ENCODE data around the gene ZNF407. TPM values are rescaled to one million over a fixed set of nuclear protein-coding genes. Genes with fewer than 3 reads are reported as not detected.

Gene ZNF407
- total RNA-seq, 3 donors from 2014 or later: 13.1 to 13.8 (median 13.4) TPM

- Mint-ChIP-seq H3K4me1 (ENCODE audit: low read depth) (no peaks in the 10 kb centered on the region), H3K36me3 (ENCODE audit: insufficient read depth) (peaks cover 18% of the 10 kb centered on the region), H3K27me3 (ENCODE audit: low read depth) (no peaks in the 10 kb centered on the region), H3K9me3 (no peaks in the 10 kb centered on the region), H3K4me3 (no peak overlapping the region)
- DNase-seq (no peak), ATAC-seq (no peak)
Observed at GRCh38 chr18:74928194-74928968, 330.7 kb downstream of the ZNF407 start.

- Mint-ChIP-seq H3K36me3 (ENCODE audit: insufficient read depth) (peaks cover 18% of the 10 kb centered on the region), H3K27me3 (ENCODE audit: low read depth) (no peaks in the 10 kb centered on the region), H3K4me3 (no peak overlapping the region), H3K4me1 (ENCODE audit: low read depth) (no peaks in the 10 kb centered on the region), H3K9me3 (no peaks in the 10 kb centered on the region)
- no peak for ATAC-seq
- no peak for DNase-seq
Observed at GRCh38 chr18:74929110-74929509, 331.4 kb downstream of the ZNF407 start.

- Mint-ChIP-seq H3K9me3 (no peaks in the 10 kb centered on the region), H3K36me3 (ENCODE audit: insufficient read depth) (peaks cover 18% of the 10 kb centered on the region), H3K4me3 (no peak overlapping the region), H3K27me3 (ENCODE audit: low read depth) (no peaks in the 10 kb centered on the region), H3K4me1 (ENCODE audit: low read depth) (no peaks in the 10 kb centered on the region)
- no peak for DNase-seq
- ATAC-seq: no peak
Observed at GRCh38 chr18:74930616-74931015, 332.9 kb downstream of the ZNF407 start.

GRCh38 chr18:74933930-74934329 is 336.3 kb downstream of the ZNF407 start:
- H3K27me3 Mint-ChIP-seq (ENCODE audit: low read depth): no peaks in the 10 kb centered on the region
- H3K36me3 Mint-ChIP-seq (ENCODE audit: insufficient read depth): peaks cover 14% of the 10 kb centered on the region
- H3K4me3 Mint-ChIP-seq: no peak overlapping the region
- H3K9me3 Mint-ChIP-seq: no peaks in the 10 kb centered on the region
- DNase-seq: no peak
- no peak for ATAC-seq
- no peaks in the 10 kb centered on the region for H3K4me1 Mint-ChIP-seq (ENCODE audit: low read depth)

- Mint-ChIP-seq H3K27me3 (ENCODE audit: low read depth) (no peaks in the 10 kb centered on the region), H3K9me3 (no peaks in the 10 kb centered on the region), H3K4me1 (ENCODE audit: low read depth) (no peaks in the 10 kb centered on the region), H3K36me3 (ENCODE audit: insufficient read depth) (peaks cover 16% of the 10 kb centered on the region), H3K4me3 (no peak overlapping the region)
- DNase-seq: no peak
- ATAC-seq: no peak
Observed at GRCh38 chr18:74935434-74935833, 337.8 kb downstream of the ZNF407 start.

- DNase-seq: no peak
- peaks cover 2% of the 10 kb centered on the region for H3K4me1 Mint-ChIP-seq (ENCODE audit: low read depth)
Observed at GRCh38 chr18:74936343-74936742, 338.7 kb downstream of the ZNF407 start.

GRCh38 chr18:74937291-74937690 is 339.6 kb downstream of the ZNF407 start:
- DNase-seq: no peak
- Mint-ChIP-seq H3K36me3 (ENCODE audit: insufficient read depth) (peaks cover 10% of the 10 kb centered on the region), H3K9me3 (no peaks in the 10 kb centered on the region), H3K27me3 (ENCODE audit: low read depth) (no peaks in the 10 kb centered on the region), H3K4me1 (ENCODE audit: low read depth) (peaks cover 9% of the 10 kb centered on the region), H3K4me3 (no peak overlapping the region)
- ATAC-seq: no peak

More at GRCh38 chr18:74936343-74936742, 338.7 kb downstream of the ZNF407 start:
- no peak for ATAC-seq
- Mint-ChIP-seq H3K27me3 (ENCODE audit: low read depth) (no peaks in the 10 kb centered on the region), H3K9me3 (no peaks in the 10 kb centered on the region), H3K36me3 (ENCODE audit: insufficient read depth) (peaks cover 12% of the 10 kb centered on the region), H3K4me3 (no peak overlapping the region)

- Mint-ChIP-seq H3K4me1 (ENCODE audit: low read depth) (peaks cover 19% of the 10 kb centered on the region), H3K9me3 (no peaks in the 10 kb centered on the region), H3K4me3 (no peak overlapping the region), H3K36me3 (ENCODE audit: insufficient read depth) (peaks cover 4% of the 10 kb centered on the region), H3K27me3 (ENCODE audit: low read depth) (no peaks in the 10 kb centered on the region)
- DNase-seq (no peak), ATAC-seq (no peak)
Observed at GRCh38 chr18:74940856-74941255, 343.2 kb downstream of the ZNF407 start.

- H3K36me3 Mint-ChIP-seq (ENCODE audit: insufficient read depth): peaks cover 4% of the 10 kb centered on the region
- no peaks in the 10 kb centered on the region for H3K9me3 Mint-ChIP-seq
- peak overlapping the region; percentile 43 for H3K4me3 Mint-ChIP-seq
- ATAC-seq: peak; percentile 28 to 67
- DNase-seq: no peak
- peaks cover 19% of the 10 kb centered on the region for H3K4me1 Mint-ChIP-seq (ENCODE audit: low read depth)
- H3K27me3 Mint-ChIP-seq (ENCODE audit: low read depth): no peaks in the 10 kb centered on the region
Observed at GRCh38 chr18:74942319-74942910, 344.7 kb downstream of the ZNF407 start.

- Mint-ChIP-seq H3K4me1 (ENCODE audit: low read depth) (peaks cover 28% of the 10 kb centered on the region), H3K9me3 (no peaks in the 10 kb centered on the region), H3K36me3 (ENCODE audit: insufficient read depth) (peaks cover 5% of the 10 kb centered on the region), H3K4me3 (no peak overlapping the region), H3K27me3 (ENCODE audit: low read depth) (no peaks in the 10 kb centered on the region)
- ATAC-seq (no peak), DNase-seq (no peak)
Observed at GRCh38 chr18:74944676-74945075, 347.0 kb downstream of the ZNF407 start.

GRCh38 chr18:74945774-74946545 is 348.3 kb downstream of the ZNF407 start:
- Mint-ChIP-seq H3K27me3 (ENCODE audit: low read depth) (no peaks in the 10 kb centered on the region), H3K36me3 (ENCODE audit: insufficient read depth) (peaks cover 3% of the 10 kb centered on the region), H3K4me3 (no peak overlapping the region), H3K4me1 (ENCODE audit: low read depth) (peaks cover 41% of the 10 kb centered on the region), H3K9me3 (no peaks in the 10 kb centered on the region)
- DNase-seq (no peak), ATAC-seq (no peak)

GRCh38 chr18:74946646-74947375 is 349.1 kb downstream of the ZNF407 start:
- no peak overlapping the region for H3K4me3 Mint-ChIP-seq
- DNase-seq (no peak), ATAC-seq (no peak)
- no peaks in the 10 kb centered on the region for H3K9me3 Mint-ChIP-seq
- H3K27me3 Mint-ChIP-seq (ENCODE audit: low read depth): no peaks in the 10 kb centered on the region
- peaks cover 3% of the 10 kb centered on the region for H3K36me3 Mint-ChIP-seq (ENCODE audit: insufficient read depth)
- peaks cover 41% of the 10 kb centered on the region for H3K4me1 Mint-ChIP-seq (ENCODE audit: low read depth)

GRCh38 chr18:74947417-74947816 is 349.7 kb downstream of the ZNF407 start:
- H3K4me1 Mint-ChIP-seq (ENCODE audit: low read depth): peaks cover 35% of the 10 kb centered on the region
- H3K27me3 Mint-ChIP-seq (ENCODE audit: low read depth): no peaks in the 10 kb centered on the region
- peaks cover 3% of the 10 kb centered on the region for H3K36me3 Mint-ChIP-seq (ENCODE audit: insufficient read depth)
- ATAC-seq (no peak), DNase-seq (no peak)
- H3K4me3 Mint-ChIP-seq: no peak overlapping the region
- H3K9me3 Mint-ChIP-seq: no peaks in the 10 kb centered on the region

- peaks cover 32% of the 10 kb centered on the region for H3K4me1 Mint-ChIP-seq (ENCODE audit: low read depth)
- ATAC-seq (no peak), DNase-seq (no peak)
- H3K27me3 Mint-ChIP-seq (ENCODE audit: low read depth): no peaks in the 10 kb centered on the region
- H3K36me3 Mint-ChIP-seq (ENCODE audit: insufficient read depth): peaks cover 6% of the 10 kb centered on the region
- no peak overlapping the region for H3K4me3 Mint-ChIP-seq
- no peaks in the 10 kb centered on the region for H3K9me3 Mint-ChIP-seq
Observed at GRCh38 chr18:74947875-74948274, 350.2 kb downstream of the ZNF407 start.
